Liver (tissue), 9 donors: ENCODE measurements around the gene TXN. TPM values are rescaled to one million over a fixed set of nuclear protein-coding genes. Genes with fewer than 3 reads are reported as not detected.
A peak's percentile ranks its signal among the peaks of the same experiment; 100 is the strongest.

ENCODE experiments used
- DNase-seq: peaks from one replicate; pipeline ENCODE4 v3.0.0-alpha.2; 2017; ENCODE audit warnings: low spot score
- H3K27ac ChIP-seq, 2 donors: one replicate each; pipeline ENCODE4 v1.7.0; 2013; ENCODE audit warnings: inconsistent platforms in 2 of 2, low read length in 2 of 2, control low read depth in 1 of 2, low read depth in 1 of 2, mild to moderate bottlenecking in 1 of 2
- H3K27me3 ChIP-seq, 4 donors: one replicate each; pipeline versions ENCODE4 v1.6.1 to v1.7.0; 2013; ENCODE audit warnings: low read length in 3 of 4, inconsistent platforms in 1 of 4, mild to moderate bottlenecking in 1 of 4, moderate library complexity in 1 of 4; ENCODE audit not compliant: control insufficient read depth in 4 of 4, insufficient read depth in 4 of 4
- H3K36me3 ChIP-seq, 4 donors: one replicate each; pipeline versions ENCODE4 v1.6.1 to v1.7.0; 2013; ENCODE audit warnings: low read length in 3 of 4, mild to moderate bottlenecking in 3 of 4, low read depth in 1 of 4, moderate library complexity in 1 of 4; ENCODE audit not compliant: control insufficient read depth in 4 of 4, insufficient read depth in 3 of 4
- H3K4me1 ChIP-seq, 4 donors: one replicate each; pipeline versions ENCODE4 v1.6.1 to v1.7.0; 2013; ENCODE audit warnings: low read length in 3 of 4, mild to moderate bottlenecking in 3 of 4, moderate library complexity in 1 of 4; ENCODE audit not compliant: control insufficient read depth in 4 of 4, insufficient read depth in 4 of 4
- H3K4me3 ChIP-seq, 3 donors: one replicate each; pipeline versions ENCODE4 v1.6.1 to v1.7.0; 2013; ENCODE audit warnings: low read length in 3 of 3, control low read depth in 1 of 3, low read depth in 1 of 3, mild to moderate bottlenecking in 1 of 3
- H3K9ac ChIP-seq, 2 donors: one replicate each; pipeline ENCODE4 v1.7.0; 2013; ENCODE audit warnings: low read length in 2 of 2, mild to moderate bottlenecking in 2 of 2, moderate library complexity in 2 of 2, control low read depth in 1 of 2, low read depth in 1 of 2
- H3K9me3 ChIP-seq, 4 donors: one replicate each; pipeline versions ENCODE4 v1.6.1 to v1.7.0; 2013; ENCODE audit warnings: low read length in 3 of 4; ENCODE audit not compliant: control insufficient read depth in 4 of 4
- EGR1 ChIP-seq, 2 donors: IDR thresholded peaks; 2 replicates each; pipeline ENCODE4 v1.6.1; 2016 to 2018; ENCODE audit warnings: antibody characterized with exemption in 2 of 2, low read depth in 2 of 2
- FOXA1 ChIP-seq: IDR thresholded peaks from 2 replicates; pipeline ENCODE4 v1.6.1; 2016; ENCODE audit warnings: antibody characterized with exemption
- HNF4A ChIP-seq, 2 donors: conservative IDR thresholded peaks; 2 replicates each; pipeline ENCODE4 v1.6.1; 2016; ENCODE audit warnings: antibody characterized with exemption in 2 of 2, mild to moderate bottlenecking in 2 of 2
- JUND ChIP-seq, 2 donors: IDR thresholded peaks; 2 replicates each; pipeline ENCODE4 v1.6.1; 2016; ENCODE audit warnings: antibody characterized with exemption in 2 of 2
- RAD21 ChIP-seq, 2 donors: IDR thresholded peaks; 2 replicates each; pipeline ENCODE4 v1.6.1; 2016; ENCODE audit warnings: antibody characterized with exemption in 2 of 2, mild to moderate bottlenecking in 2 of 2
- RXRA ChIP-seq, 2 donors: IDR thresholded peaks; 2 replicates each; pipeline ENCODE4 v1.6.1; 2017 to 2018; ENCODE audit warnings: antibody characterized with exemption in 2 of 2, mild to moderate bottlenecking in 1 of 2
- SP1 ChIP-seq: IDR thresholded peaks from 2 replicates; pipeline ENCODE4 v1.6.1; 2018; ENCODE audit warnings: antibody characterized with exemption, mild to moderate bottlenecking
- TAF1 ChIP-seq: conservative IDR thresholded peaks from 2 replicates; pipeline ENCODE4 v1.6.1; 2016; ENCODE audit warnings: antibody characterized with exemption, mild to moderate bottlenecking
- YY1 ChIP-seq: IDR thresholded peaks from 2 replicates; pipeline ENCODE4 v1.6.1; 2016; ENCODE audit warnings: antibody characterized with exemption, mild to moderate bottlenecking
- WGBS: extraction: QIAGEN DNeasy Blood & Tissue Kit; methylation state at CpG from one replicate; pipeline ENCODE4 v1.1.7; 2013; 5-methylcytosine and 5-hydroxymethylcytosine counted together
- polyA plus RNA-seq, 2 donors: library from polyadenylated mRNA; stranded (reverse) in 1 of 2; unstranded in 1 of 2; fragments of 200-250 nt in 1 of 2; fragments of >200 nt in 1 of 2; fragmentation: Nextera tagmentation in 1 of 2; extraction: Ambion mirVana in 1 of 2; gene quantifications; one replicate each; pipeline versions ENCODE4 v1.2.1 to v1.2.3, GENCODE V29; 2013 to 2015
- total RNA-seq, 2 donors: library from RNA; depleted of rRNA; stranded (reverse); fragments of >200 nt; gene quantifications; one replicate each; pipeline ENCODE4 v1.2.3, GENCODE V29; 2014
- TF ChIP-seq, protein P1 (sequence below): IDR thresholded peaks from 2 replicates; pipeline ENCODE4 v1.6.1; 2016; ENCODE audit warnings: antibody characterized with exemption
- TF ChIP-seq, protein P2 (sequence below): IDR thresholded peaks from 2 replicates; pipeline ENCODE4 v1.6.1; 2016; ENCODE audit warnings: antibody characterized with exemption
- TF ChIP-seq, protein P3 (sequence below): IDR thresholded peaks from 2 replicates; pipeline ENCODE4 v1.6.1; 2016; ENCODE audit warnings: antibody characterized with exemption, mild to moderate bottlenecking
- TF ChIP-seq, protein P4 (sequence below): fragments of 150-350 bp; IDR thresholded peaks from 2 replicates; pipeline ENCODE4 v1.5.1; 2017; ENCODE audit warnings: improper control_type of control experiment, low read depth, low read length; ENCODE audit not compliant: missing input control
- TF ChIP-seq, protein P5 (sequence below): IDR thresholded peaks from 2 replicates; pipeline ENCODE4 v1.6.1; 2016; ENCODE audit warnings: antibody characterized with exemption
- donor health status: healthy.
- donor health status: healthy.
- donor health status: healthy.
- donor health status: healthy.
- donor health status: healthy.

Gene TXN
- 100 to 1,000 TPM in 1 of 2 donors, 10 to 100 TPM in 1; 65.4 to 111 TPM for total RNA-seq
- polyA plus RNA-seq = 100 to 1,000 TPM; 183 to 400 TPM

DNA sequence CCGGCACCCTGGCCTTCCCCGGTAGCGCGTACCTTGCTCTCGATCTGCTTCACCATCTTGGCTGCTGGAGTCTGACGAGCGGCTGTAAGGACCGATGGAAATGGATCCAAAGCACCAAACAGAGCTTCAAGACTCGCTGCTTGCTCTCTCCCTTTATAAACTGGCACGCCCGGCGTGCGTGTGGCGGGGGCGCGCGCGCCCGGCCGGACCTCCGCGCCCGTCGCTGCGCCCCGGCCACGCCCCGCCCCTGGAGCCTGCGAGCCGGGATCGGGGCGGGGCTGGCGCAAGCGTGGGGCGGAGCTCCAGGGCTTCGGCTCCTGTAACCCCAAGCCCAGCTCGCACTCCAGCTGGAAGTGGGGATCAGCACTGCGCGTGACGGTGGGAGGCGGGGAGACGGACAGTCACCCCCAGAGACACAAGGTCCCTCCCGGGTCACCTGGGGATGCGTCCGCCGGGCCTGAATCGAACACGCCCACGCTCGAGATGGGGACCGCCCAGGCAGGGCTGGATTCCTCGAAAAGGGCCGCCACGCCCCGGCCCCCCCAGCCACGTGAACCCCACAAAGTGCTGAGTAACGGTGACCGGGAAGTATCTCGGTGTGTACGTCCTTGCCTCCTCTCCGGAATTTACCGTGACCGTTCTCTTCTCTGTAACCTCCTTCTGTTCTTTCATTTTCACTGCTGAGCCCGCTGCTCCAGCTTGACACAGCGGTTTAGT is at the start of gene TXN:
TSS of gene TXN (minus strand) at position 128 of the 717 bp plus-strand sequence. CDS start at position 56, 72 bp downstream.
- H3K27ac ChIP-seq = peak within 1 kb of the TSS; percentile 92 to 96
- peaks cover 0 to 39% (median 20%) of the 10 kb centered on the region in 4 donors for H3K4me1 ChIP-seq
- H3K4me3 ChIP-seq = peak within 1 kb of the TSS; percentile 59 to 97 (median 94)
- TF ChIP-seq SP1 (peak; percentile 44), RAD21 (IDR thresholded peaks at IDR 0.05) (no peak), TAF1 (peak; percentile 49), FOXA1 (no peak), JUND (IDR thresholded peaks at IDR 0.05) (no peak), RXRA (IDR thresholded peaks at IDR 0.05) (peak; percentile 39 to 41), EGR1 (IDR thresholded peaks at IDR 0.05; ENCODE audit: low read depth in 2 of 2) (peak; percentile 76 to 94), HNF4A (conservative IDR thresholded peaks at IDR 0.05) (peak in 1 of 2 donors; percentile 16), YY1 (peak; percentile 50)
- TF ChIP-seq, protein P1, sequence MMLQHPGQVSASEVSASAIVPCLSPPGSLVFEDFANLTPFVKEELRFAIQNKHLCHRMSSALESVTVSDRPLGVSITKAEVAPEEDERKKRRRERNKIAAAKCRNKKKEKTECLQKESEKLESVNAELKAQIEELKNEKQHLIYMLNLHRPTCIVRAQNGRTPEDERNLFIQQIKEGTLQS = no peak
- TF ChIP-seq, protein P2, sequence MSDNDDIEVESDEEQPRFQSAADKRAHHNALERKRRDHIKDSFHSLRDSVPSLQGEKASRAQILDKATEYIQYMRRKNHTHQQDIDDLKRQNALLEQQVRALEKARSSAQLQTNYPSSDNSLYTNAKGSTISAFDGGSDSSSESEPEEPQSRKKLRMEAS = peak; percentile 72
- TF ChIP-seq, protein P3, sequence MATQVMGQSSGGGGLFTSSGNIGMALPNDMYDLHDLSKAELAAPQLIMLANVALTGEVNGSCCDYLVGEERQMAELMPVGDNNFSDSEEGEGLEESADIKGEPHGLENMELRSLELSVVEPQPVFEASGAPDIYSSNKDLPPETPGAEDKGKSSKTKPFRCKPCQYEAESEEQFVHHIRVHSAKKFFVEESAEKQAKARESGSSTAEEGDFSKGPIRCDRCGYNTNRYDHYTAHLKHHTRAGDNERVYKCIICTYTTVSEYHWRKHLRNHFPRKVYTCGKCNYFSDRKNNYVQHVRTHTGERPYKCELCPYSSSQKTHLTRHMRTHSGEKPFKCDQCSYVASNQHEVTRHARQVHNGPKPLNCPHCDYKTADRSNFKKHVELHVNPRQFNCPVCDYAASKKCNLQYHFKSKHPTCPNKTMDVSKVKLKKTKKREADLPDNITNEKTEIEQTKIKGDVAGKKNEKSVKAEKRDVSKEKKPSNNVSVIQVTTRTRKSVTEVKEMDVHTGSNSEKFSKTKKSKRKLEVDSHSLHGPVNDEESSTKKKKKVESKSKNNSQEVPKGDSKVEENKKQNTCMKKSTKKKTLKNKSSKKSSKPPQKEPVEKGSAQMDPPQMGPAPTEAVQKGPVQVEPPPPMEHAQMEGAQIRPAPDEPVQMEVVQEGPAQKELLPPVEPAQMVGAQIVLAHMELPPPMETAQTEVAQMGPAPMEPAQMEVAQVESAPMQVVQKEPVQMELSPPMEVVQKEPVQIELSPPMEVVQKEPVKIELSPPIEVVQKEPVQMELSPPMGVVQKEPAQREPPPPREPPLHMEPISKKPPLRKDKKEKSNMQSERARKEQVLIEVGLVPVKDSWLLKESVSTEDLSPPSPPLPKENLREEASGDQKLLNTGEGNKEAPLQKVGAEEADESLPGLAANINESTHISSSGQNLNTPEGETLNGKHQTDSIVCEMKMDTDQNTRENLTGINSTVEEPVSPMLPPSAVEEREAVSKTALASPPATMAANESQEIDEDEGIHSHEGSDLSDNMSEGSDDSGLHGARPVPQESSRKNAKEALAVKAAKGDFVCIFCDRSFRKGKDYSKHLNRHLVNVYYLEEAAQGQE = peak; percentile 66
- TF ChIP-seq, protein P4, sequence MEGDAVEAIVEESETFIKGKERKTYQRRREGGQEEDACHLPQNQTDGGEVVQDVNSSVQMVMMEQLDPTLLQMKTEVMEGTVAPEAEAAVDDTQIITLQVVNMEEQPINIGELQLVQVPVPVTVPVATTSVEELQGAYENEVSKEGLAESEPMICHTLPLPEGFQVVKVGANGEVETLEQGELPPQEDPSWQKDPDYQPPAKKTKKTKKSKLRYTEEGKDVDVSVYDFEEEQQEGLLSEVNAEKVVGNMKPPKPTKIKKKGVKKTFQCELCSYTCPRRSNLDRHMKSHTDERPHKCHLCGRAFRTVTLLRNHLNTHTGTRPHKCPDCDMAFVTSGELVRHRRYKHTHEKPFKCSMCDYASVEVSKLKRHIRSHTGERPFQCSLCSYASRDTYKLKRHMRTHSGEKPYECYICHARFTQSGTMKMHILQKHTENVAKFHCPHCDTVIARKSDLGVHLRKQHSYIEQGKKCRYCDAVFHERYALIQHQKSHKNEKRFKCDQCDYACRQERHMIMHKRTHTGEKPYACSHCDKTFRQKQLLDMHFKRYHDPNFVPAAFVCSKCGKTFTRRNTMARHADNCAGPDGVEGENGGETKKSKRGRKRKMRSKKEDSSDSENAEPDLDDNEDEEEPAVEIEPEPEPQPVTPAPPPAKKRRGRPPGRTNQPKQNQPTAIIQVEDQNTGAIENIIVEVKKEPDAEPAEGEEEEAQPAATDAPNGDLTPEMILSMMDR = no peak
- TF ChIP-seq, protein P5, sequence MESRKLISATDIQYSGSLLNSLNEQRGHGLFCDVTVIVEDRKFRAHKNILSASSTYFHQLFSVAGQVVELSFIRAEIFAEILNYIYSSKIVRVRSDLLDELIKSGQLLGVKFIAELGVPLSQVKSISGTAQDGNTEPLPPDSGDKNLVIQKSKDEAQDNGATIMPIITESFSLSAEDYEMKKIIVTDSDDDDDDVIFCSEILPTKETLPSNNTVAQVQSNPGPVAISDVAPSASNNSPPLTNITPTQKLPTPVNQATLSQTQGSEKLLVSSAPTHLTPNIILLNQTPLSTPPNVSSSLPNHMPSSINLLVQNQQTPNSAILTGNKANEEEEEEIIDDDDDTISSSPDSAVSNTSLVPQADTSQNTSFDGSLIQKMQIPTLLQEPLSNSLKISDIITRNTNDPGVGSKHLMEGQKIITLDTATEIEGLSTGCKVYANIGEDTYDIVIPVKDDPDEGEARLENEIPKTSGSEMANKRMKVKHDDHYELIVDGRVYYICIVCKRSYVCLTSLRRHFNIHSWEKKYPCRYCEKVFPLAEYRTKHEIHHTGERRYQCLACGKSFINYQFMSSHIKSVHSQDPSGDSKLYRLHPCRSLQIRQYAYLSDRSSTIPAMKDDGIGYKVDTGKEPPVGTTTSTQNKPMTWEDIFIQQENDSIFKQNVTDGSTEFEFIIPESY = no peak
- H3K9me3 ChIP-seq = no peaks in the 10 kb centered on the region
- H3K36me3 ChIP-seq = no peaks in the 10 kb centered on the region
- no peaks in the 10 kb centered on the region for H3K27me3 ChIP-seq
- H3K9ac ChIP-seq = peak within 1 kb of the TSS; percentile 89 to 92
- peak; percentile 95 for DNase-seq
- WGBS = under 1% methylated on average over 65 of the region's 65 CpGs
